SJCRH30 (cell line): ENCODE measurements around the gene HOXD4. TPM values are rescaled to one million over a fixed set of nuclear protein-coding genes. Genes with fewer than 3 reads are reported as not detected.

Experiments used
- DNase-seq, 2 experiments: peaks; one replicate each; pipeline ENCODE4 v3.0.0-alpha.2; 2015 to 2020
- H3K27ac ChIP-seq: fragments of 250-450 bp; sonication (Bioruptor Pico); 2 replicates; pipeline ENCODE4 v1.5.1; 2020; ENCODE audit warnings: mild to moderate bottlenecking, moderate library complexity
- H3K27me3 ChIP-seq: fragments of 250-450 bp; sonication (Bioruptor Pico); 2 replicates; pipeline ENCODE4 v1.5.1; 2020; ENCODE audit warnings: mild to moderate bottlenecking, moderate library complexity
- H3K36me3 ChIP-seq: fragments of 250-450 bp; sonication (Bioruptor Pico); 2 replicates; pipeline ENCODE4 v1.5.1; 2020; ENCODE audit warnings: mild to moderate bottlenecking, moderate library complexity
- H3K4me1 ChIP-seq: fragments of 250-450 bp; sonication (Bioruptor Pico); 2 replicates; pipeline ENCODE4 v1.5.1; 2020; ENCODE audit warnings: mild to moderate bottlenecking, moderate library complexity
- H3K4me3 ChIP-seq: fragments of 250-450 bp; sonication (Bioruptor Pico); 2 replicates; pipeline ENCODE4 v1.5.1; 2020; ENCODE audit warnings: mild to moderate bottlenecking, moderate library complexity
- H3K9me3 ChIP-seq: fragments of 250-450 bp; sonication (Bioruptor Pico); replicated peaks from 2 replicates; pipeline ENCODE4 v1.5.1; 2020; ENCODE audit warnings: mild to moderate bottlenecking, moderate library complexity
- total RNA-seq: library from RNA; depleted of rRNA; stranded (reverse); fragments of >200 nt; shearing (Covaris generic); gene quantifications from 2 replicates; pipeline ENCODE4 v1.2.3, GENCODE V29; 2014

The HOXD4 gene
- total RNA-seq, 1 experiment from 2014 or later: not detected

- H3K4me1 ChIP-seq: peaks cover 8% of the 10 kb centered on the region
- H3K4me3 ChIP-seq: no peak overlapping the region
- no peaks in the 10 kb centered on the region for H3K36me3 ChIP-seq
- no peak for DNase-seq
- no peaks in the 10 kb centered on the region for H3K27me3 ChIP-seq
- H3K27ac ChIP-seq: no peak overlapping the region
- no peaks in the 10 kb centered on the region for H3K9me3 ChIP-seq
These were observed 40.7 kb upstream of the HOXD4 start for GRCh38 chr2:176110415-176111308.

GRCh38 chr2:176111309-176111663 lies 40.1 kb upstream of the HOXD4 start:
- Histone ChIP-seq H3K27ac (no peak overlapping the region), H3K4me1 (peaks cover 8% of the 10 kb centered on the region), H3K36me3 (no peaks in the 10 kb centered on the region), H3K9me3 (no peaks in the 10 kb centered on the region), H3K4me3 (no peak overlapping the region), H3K27me3 (no peaks in the 10 kb centered on the region)
- no peak for DNase-seq

- Histone ChIP-seq H3K9me3 (no peaks in the 10 kb centered on the region), H3K27me3 (no peaks in the 10 kb centered on the region), H3K36me3 (no peaks in the 10 kb centered on the region), H3K27ac (no peak overlapping the region), H3K4me3 (no peak overlapping the region), H3K4me1 (peaks cover 8% of the 10 kb centered on the region)
- DNase-seq: no peak
These were observed 39.4 kb upstream of the HOXD4 start for GRCh38 chr2:176111846-176112374.

- no peak for DNase-seq
- Histone ChIP-seq H3K27me3 (no peaks in the 10 kb centered on the region), H3K4me1 (peaks cover 8% of the 10 kb centered on the region), H3K36me3 (no peaks in the 10 kb centered on the region), H3K4me3 (no peak overlapping the region), H3K9me3 (no peaks in the 10 kb centered on the region), H3K27ac (no peak overlapping the region)
These were observed 38.7 kb upstream of the HOXD4 start for GRCh38 chr2:176112375-176113302.

GRCh38 chr2:176114120-176114929 lies 37.0 kb upstream of the HOXD4 start:
- H3K36me3 ChIP-seq: no peaks in the 10 kb centered on the region
- no peaks in the 10 kb centered on the region for H3K9me3 ChIP-seq
- DNase-seq: peak; percentile 76 to 87
- peak overlapping the region; percentile 85 for H3K27ac ChIP-seq
- peaks cover 8% of the 10 kb centered on the region for H3K4me1 ChIP-seq
- no peaks in the 10 kb centered on the region for H3K27me3 ChIP-seq
- H3K4me3 ChIP-seq: peak overlapping the region; percentile 42

- Histone ChIP-seq H3K36me3 (no peaks in the 10 kb centered on the region), H3K4me3 (peak overlapping the region; percentile 42), H3K27me3 (no peaks in the 10 kb centered on the region), H3K4me1 (peaks cover 8% of the 10 kb centered on the region), H3K27ac (peak overlapping the region; percentile 85), H3K9me3 (no peaks in the 10 kb centered on the region)
- no peak for DNase-seq
These were observed 36.3 kb upstream of the HOXD4 start for GRCh38 chr2:176114930-176115625.

- peaks cover 8% of the 10 kb centered on the region for H3K4me1 ChIP-seq
- no peak within 1 kb of the TSS for H3K27ac ChIP-seq
- no peak for DNase-seq
- no peaks in the 10 kb centered on the region for H3K27me3 ChIP-seq
- H3K4me3 ChIP-seq: no peak within 1 kb of the TSS
- H3K36me3 ChIP-seq: no peaks in the 10 kb centered on the region
- H3K9me3 ChIP-seq: no peaks in the 10 kb centered on the region
These were observed 35.2 kb upstream of the HOXD4 start, which contains the start of gene HOXD10 for GRCh38 chr2:176115883-176116813. HOXD10 (plus strand) TSS chr2:176116778; CDS start chr2:176116834, 56 bp downstream.

- Histone ChIP-seq H3K4me1 (peaks cover 8% of the 10 kb centered on the region), H3K27me3 (no peaks in the 10 kb centered on the region), H3K27ac (no peak overlapping the region), H3K36me3 (no peaks in the 10 kb centered on the region), H3K4me3 (no peak overlapping the region), H3K9me3 (no peaks in the 10 kb centered on the region)
- no peak for DNase-seq
These were observed 34.1 kb upstream of the HOXD4 start for GRCh38 chr2:176117162-176117822.

GRCh38 chr2:176117823-176118371 lies 33.5 kb upstream of the HOXD4 start:
- H3K4me1 ChIP-seq: peaks cover 8% of the 10 kb centered on the region
- H3K4me3 ChIP-seq: no peak overlapping the region
- no peaks in the 10 kb centered on the region for H3K27me3 ChIP-seq
- no peak for DNase-seq
- no peaks in the 10 kb centered on the region for H3K9me3 ChIP-seq
- no peak overlapping the region for H3K27ac ChIP-seq
- no peaks in the 10 kb centered on the region for H3K36me3 ChIP-seq

GRCh38 chr2:176118601-176119339 lies 32.6 kb upstream of the HOXD4 start:
- peak; percentile 52 to 77 for DNase-seq
- peaks cover 8% of the 10 kb centered on the region for H3K4me1 ChIP-seq
- no peaks in the 10 kb centered on the region for H3K36me3 ChIP-seq
- H3K27me3 ChIP-seq: no peaks in the 10 kb centered on the region
- H3K9me3 ChIP-seq: no peaks in the 10 kb centered on the region
- no peak overlapping the region for H3K27ac ChIP-seq
- no peak overlapping the region for H3K4me3 ChIP-seq

GRCh38 chr2:176120364-176121189 lies 30.8 kb upstream of the HOXD4 start:
- no peak for DNase-seq
- Histone ChIP-seq H3K9me3 (no peaks in the 10 kb centered on the region), H3K36me3 (no peaks in the 10 kb centered on the region), H3K27ac (no peak overlapping the region), H3K4me1 (no peaks in the 10 kb centered on the region), H3K27me3 (no peaks in the 10 kb centered on the region), H3K4me3 (no peak overlapping the region)
